Measurements from ENCODE around the gene FRAT1.

DNA sequence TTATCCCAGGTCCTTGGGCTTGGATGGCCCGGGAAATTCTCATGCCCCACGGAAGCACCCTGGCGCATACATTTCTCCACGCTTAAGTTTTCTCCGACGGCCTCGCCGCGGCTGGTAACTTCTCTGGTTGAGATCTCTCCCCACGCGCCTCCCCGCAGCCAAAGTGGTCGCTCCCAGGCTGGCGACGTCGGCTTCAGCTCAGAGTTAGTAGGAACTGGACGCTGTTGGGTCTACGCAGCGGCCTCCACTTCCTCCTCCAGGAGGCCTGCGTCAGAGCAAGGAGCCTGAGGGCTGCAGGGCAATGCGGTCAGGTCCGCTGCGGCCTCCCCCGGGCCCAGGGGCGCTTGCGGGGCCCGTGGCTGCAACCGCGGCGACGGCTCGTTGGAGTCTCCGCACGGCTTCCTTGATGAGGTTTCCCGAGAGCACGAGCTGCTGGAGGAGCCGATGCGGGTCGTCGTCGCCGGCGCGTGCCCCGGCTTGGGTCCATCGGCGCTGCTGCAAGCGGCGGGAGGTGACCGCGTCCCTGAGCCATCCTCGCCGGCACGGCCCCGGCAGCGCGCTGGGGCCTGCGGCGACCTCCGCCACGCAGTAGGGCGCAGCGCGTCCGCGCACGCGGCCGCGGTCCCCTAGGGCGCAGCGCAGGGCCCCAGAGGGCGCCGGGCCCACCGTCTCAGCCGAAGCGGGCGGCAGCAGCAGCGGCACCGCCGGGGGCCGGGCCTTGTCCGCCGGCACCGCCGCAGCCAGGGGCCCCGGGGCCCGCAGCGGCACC, 14.7 kb downstream of the FRAT1 start:
- TF ChIP-seq, protein P1, sequence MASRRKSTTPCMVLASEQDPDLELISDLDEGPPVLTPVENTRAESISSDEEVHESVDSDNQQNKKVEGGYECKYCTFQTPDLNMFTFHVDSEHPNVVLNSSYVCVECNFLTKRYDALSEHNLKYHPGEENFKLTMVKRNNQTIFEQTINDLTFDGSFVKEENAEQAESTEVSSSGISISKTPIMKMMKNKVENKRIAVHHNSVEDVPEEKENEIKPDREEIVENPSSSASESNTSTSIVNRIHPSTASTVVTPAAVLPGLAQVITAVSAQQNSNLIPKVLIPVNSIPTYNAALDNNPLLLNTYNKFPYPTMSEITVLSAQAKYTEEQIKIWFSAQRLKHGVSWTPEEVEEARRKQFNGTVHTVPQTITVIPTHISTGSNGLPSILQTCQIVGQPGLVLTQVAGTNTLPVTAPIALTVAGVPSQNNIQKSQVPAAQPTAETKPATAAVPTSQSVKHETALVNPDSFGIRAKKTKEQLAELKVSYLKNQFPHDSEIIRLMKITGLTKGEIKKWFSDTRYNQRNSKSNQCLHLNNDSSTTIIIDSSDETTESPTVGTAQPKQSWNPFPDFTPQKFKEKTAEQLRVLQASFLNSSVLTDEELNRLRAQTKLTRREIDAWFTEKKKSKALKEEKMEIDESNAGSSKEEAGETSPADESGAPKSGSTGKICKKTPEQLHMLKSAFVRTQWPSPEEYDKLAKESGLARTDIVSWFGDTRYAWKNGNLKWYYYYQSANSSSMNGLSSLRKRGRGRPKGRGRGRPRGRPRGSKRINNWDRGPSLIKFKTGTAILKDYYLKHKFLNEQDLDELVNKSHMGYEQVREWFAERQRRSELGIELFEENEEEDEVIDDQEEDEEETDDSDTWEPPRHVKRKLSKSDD (CRISPR knock-in tag; IDR thresholded peaks at IDR 0.05; ENCODE audit: low read depth), result no peak
- no peak for TF ChIP-seq TCF7L2 (IDR thresholded peaks at IDR 0.05; ENCODE audit: low read depth, low read length)
- no peak for TF ChIP-seq MXI1 (IDR thresholded peaks at IDR 0.05; ENCODE audit: borderline replicate concordance, low read depth, low read length)
- TF ChIP-seq, protein P2, sequence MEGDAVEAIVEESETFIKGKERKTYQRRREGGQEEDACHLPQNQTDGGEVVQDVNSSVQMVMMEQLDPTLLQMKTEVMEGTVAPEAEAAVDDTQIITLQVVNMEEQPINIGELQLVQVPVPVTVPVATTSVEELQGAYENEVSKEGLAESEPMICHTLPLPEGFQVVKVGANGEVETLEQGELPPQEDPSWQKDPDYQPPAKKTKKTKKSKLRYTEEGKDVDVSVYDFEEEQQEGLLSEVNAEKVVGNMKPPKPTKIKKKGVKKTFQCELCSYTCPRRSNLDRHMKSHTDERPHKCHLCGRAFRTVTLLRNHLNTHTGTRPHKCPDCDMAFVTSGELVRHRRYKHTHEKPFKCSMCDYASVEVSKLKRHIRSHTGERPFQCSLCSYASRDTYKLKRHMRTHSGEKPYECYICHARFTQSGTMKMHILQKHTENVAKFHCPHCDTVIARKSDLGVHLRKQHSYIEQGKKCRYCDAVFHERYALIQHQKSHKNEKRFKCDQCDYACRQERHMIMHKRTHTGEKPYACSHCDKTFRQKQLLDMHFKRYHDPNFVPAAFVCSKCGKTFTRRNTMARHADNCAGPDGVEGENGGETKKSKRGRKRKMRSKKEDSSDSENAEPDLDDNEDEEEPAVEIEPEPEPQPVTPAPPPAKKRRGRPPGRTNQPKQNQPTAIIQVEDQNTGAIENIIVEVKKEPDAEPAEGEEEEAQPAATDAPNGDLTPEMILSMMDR (CRISPR knock-in tag; IDR thresholded peaks at IDR 0.05), result no peak
- no peak for TF ChIP-seq SMAD1 (CRISPR knock-in tag; IDR thresholded peaks at IDR 0.05; ENCODE audit: borderline replicate concordance, low read depth)
- TF ChIP-seq ZNF547 (CRISPR knock-in tag; IDR thresholded peaks at IDR 0.05), result 0 out of 2 replicates have a peak, but pooled peaks have one; percentile 49
- TF ChIP-seq SATB2 (CRISPR knock-in tag; IDR thresholded peaks at IDR 0.05), result no peak
- no peak for TF ChIP-seq ZNF138 (CRISPR knock-in tag; IDR thresholded peaks at IDR 0.05; ENCODE audit: low read depth)
- TF ChIP-seq ASH2L (IDR thresholded peaks at IDR 0.05; ENCODE audit: insufficient read length, low read depth, low read length), result no peak
- TF ChIP-seq AHR (CRISPR knock-in tag; IDR thresholded peaks at IDR 0.05), result no peak
- peak; percentile 21; the same call in 1 of the 2 replicates for TF ChIP-seq TAF1 (CRISPR knock-in tag; IDR thresholded peaks at IDR 0.05)

Data from HepG2 (cell line).